ENCODE data around the gene CRMP1. TPM values are rescaled to one million over a fixed set of nuclear protein-coding genes. Genes with fewer than 3 reads are reported as not detected.

The CRMP1 gene
- total and polyA plus RNA-seq, 9 of the 15 experiments (the other 6 are each of a cell fraction or from before 2014, with no cell fraction given): 0.03 to 0.04 TPM; not detected in 7

GRCh38 chr4:5805270-5805669, 87.6 kb downstream of the CRMP1 start:
- BruUV-seq (replicated peaks): no TSS peak
- no peaks in the 10 kb centered on the region for H3K9me3 ChIP-seq (replicated peaks; ENCODE audit: control insufficient read depth, insufficient read depth, low read depth, low read length)
- CTCF ChIA-PET (ENCODE audit: low intra/inter-chr PET ratio): no interaction called here
- DNase-seq (ENCODE audit: extremely low read depth in 1 of 4, low spot score in 3 of 4): no peak
- in situ Hi-C loops (cut with MboI) (loop anchor here (25.0 kb wide), 1 partner anchor 1318 kb away; no protein-coding TSS in a partner anchor), intact Hi-C loops (cut with micrococcal nuclease) (no loop called here)
- 8% methylated on average over 11 of the region's 11 CpGs for WGBS (ENCODE audit: insufficient coverage, low coverage, missing lambda C conversion rate)
- H3K4me2 ChIP-seq (ENCODE audit: insufficient read depth, low read length): no peak overlapping the region
- H3K9ac ChIP-seq (ENCODE audit: insufficient read depth in 1 of 2, low read depth in 2 of 2, low read length in 2 of 2): no peak overlapping the region
- H4K20me1 ChIP-seq (replicated peaks; ENCODE audit: control insufficient read depth, insufficient read depth, low read length): 0 out of 2 replicates have a peak, but pooled peaks cover 8% of the 10 kb centered on the region
- no peaks in the 10 kb centered on the region; a peak in 1 of 5 replicates for H3K4me1 ChIP-seq (replicated peaks in 1 of 2; ENCODE audit: control insufficient read depth in 2 of 2, insufficient read depth in 2 of 2, low read length in 2 of 2)
- no peaks in the 10 kb centered on the region for H3K79me2 ChIP-seq (ENCODE audit: control insufficient read depth, insufficient read depth, low read length)
- H3K9me1 ChIP-seq (ENCODE audit: control insufficient read depth, insufficient read depth, low read length): no peaks in the 10 kb centered on the region
- POLR2A ChIA-PET: interaction anchor here (0.7 to 0.8 kb wide), 2 partner anchors 17 to 24 kb away, joined by 3 to 4 read pairs; no protein-coding TSS in a partner anchor
- TF ChIP-seq, protein P1, sequence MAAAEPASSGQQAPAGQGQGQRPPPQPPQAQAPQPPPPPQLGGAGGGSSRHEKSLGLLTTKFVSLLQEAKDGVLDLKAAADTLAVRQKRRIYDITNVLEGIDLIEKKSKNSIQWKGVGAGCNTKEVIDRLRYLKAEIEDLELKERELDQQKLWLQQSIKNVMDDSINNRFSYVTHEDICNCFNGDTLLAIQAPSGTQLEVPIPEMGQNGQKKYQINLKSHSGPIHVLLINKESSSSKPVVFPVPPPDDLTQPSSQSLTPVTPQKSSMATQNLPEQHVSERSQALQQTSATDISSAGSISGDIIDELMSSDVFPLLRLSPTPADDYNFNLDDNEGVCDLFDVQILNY (CRISPR knock-in tag; IDR thresholded peaks at IDR 0.05): no peak
- TF ChIP-seq MYNN (IDR thresholded peaks at IDR 0.05) (no peak), MYNN (CRISPR knock-in tag; IDR thresholded peaks at IDR 0.05) (no peak), E2F8 (IDR thresholded peaks at IDR 0.05; ENCODE audit: low read depth, partially characterized antibody) (no peak), NUFIP1 (IDR thresholded peaks at IDR 0.05; ENCODE audit: partially characterized antibody) (no peak), MBD1 (CRISPR knock-in tag; IDR thresholded peaks at IDR 0.05) (no peak), CBX8 (IDR thresholded peaks at IDR 0.05; ENCODE audit: borderline replicate concordance, extremely low read depth, low read depth, low read length, poor library complexity, severe bottlenecking) (no peak)
- TF ChIP-seq, protein P2, sequence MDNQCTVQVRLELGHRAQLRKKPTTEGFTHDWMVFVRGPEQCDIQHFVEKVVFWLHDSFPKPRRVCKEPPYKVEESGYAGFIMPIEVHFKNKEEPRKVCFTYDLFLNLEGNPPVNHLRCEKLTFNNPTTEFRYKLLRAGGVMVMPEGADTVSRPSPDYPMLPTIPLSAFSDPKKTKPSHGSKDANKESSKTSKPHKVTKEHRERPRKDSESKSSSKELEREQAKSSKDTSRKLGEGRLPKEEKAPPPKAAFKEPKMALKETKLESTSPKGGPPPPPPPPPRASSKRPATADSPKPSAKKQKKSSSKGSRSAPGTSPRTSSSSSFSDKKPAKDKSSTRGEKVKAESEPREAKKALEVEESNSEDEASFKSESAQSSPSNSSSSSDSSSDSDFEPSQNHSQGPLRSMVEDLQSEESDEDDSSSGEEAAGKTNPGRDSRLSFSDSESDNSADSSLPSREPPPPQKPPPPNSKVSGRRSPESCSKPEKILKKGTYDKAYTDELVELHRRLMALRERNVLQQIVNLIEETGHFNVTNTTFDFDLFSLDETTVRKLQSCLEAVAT (IDR thresholded peaks at IDR 0.05): no peak
- H2AFZ ChIP-seq (ENCODE audit: low read depth, low read length): no peak overlapping the region
- no peak for FAIRE-seq
- H3K27me3 ChIP-seq (ENCODE audit: control insufficient read depth in 2 of 2, insufficient read depth in 2 of 2, low read length in 2 of 2): peaks cover 0 to 16% of the 10 kb centered on the region in 2 experiments; a peak in 1 of 5 replicates
- no peak overlapping the region for H3K4me3 ChIP-seq
- ATAC-seq: no peak
- no peak overlapping the region for H3K27ac ChIP-seq (ENCODE audit: extremely low read depth, low read depth, low read length)
- H3K36me3 ChIP-seq (ENCODE audit: control insufficient read depth, insufficient read depth, low read length): no peaks in the 10 kb centered on the region
